Left lobe of liver (tissue), 2 donors: ENCODE data around the gene PAX8. TPM values are rescaled to one million over a fixed set of nuclear protein-coding genes. Genes with fewer than 3 reads are reported as not detected.
A peak's percentile ranks its signal among the peaks of the same experiment; 100 is the strongest.

Source experiments
- ATAC-seq: fragments of 200-7000 bp; cut with Tn5 transposase; one replicate; pipeline ENCODE4 v1.9.1; 2020; ENCODE audit warnings: mild to moderate bottlenecking, moderate library complexity
- DNase-seq: peaks from one replicate; pipeline ENCODE4 v3.0.0-alpha.2; 2020; ENCODE audit warnings: low spot score
- total RNA-seq: library from RNA; stranded (reverse); gene quantifications from one replicate; pipeline ENCODE4 v1.2.1, GENCODE V29; 2021
- donor health status: DM: no; HTN: no; CAD: no; lungs with moderate emphysema.
- donor health status: DM: no; HTN: yes; CAD: no.

Gene PAX8
- total RNA-seq, 1 donor from 2014 or later, result 0.65 TPM

DNA sequence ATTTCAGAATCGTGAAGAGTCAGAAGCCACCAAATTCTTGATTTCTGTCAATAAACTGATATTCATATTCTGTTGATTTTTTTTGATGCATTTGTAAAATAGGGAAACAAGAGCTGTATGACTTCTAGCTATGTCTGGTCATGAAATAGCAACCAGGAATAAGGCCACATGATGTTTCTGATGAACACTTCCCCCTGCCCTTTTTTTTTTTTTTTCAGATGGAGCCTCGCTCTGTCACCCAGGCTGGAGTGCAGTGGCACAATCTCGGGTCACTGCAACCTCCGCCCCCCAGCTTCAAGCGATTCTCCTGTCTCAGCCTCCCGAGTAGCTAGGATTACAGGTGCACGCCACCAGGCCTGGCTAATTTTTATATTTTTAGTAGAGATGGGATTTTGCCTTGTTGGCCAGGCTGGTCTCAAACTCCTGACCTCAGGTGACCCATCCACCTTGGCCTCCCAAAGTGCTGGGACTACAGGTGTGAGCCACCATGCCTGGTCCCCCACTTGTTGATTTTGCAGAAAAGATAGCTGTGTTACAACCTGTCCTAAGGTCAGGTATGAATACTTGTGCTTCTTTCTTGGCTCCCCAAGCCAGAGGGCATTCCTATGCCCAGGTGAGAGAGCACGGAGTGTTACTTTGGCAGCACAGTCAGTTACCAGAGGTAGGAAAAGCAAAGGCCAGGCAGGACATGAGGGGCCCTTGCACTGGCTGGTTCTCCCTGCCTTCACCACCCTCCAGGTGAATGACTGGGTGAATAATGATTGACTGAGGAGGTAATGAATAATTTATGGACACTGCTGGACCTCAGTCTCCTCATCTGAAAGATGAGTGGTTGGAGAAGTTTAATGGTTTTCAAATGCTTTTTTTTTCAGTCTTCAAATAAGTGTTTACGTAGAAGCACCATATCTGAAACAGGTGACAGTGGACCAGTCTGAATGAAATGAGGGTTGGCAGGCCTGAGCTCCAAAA is 39.6 kb downstream of the PAX8 start:
- DNase-seq (no peak), ATAC-seq (no peak)

DNA sequence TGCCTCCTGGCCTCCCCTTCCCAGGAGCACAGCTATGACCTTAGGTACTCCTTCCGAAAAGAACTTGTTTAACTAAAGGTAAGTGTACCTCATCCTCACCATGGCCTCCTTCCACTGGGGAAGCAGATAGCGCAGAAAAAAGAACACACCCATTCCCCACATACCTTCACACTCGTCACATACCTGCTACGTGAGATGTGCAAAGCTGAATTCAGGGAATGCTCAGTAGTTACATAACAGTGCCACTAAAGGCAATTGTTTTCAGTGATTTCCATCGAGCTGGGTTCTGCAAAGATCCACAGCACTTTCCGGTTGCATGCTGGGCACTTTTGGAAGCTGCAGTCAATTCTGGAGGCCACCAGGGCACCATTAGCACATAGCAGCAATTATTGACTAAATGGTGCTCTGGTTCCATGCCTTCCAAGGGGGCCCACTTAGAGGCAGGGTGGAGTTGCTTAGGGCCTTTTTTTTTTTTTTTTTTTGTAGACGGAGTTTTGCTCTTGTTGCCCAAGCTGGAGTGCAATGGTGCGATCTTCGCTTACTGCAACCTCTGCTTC is 41.0 kb downstream of the PAX8 start:
- DNase-seq (no peak), ATAC-seq (no peak)

DNA sequence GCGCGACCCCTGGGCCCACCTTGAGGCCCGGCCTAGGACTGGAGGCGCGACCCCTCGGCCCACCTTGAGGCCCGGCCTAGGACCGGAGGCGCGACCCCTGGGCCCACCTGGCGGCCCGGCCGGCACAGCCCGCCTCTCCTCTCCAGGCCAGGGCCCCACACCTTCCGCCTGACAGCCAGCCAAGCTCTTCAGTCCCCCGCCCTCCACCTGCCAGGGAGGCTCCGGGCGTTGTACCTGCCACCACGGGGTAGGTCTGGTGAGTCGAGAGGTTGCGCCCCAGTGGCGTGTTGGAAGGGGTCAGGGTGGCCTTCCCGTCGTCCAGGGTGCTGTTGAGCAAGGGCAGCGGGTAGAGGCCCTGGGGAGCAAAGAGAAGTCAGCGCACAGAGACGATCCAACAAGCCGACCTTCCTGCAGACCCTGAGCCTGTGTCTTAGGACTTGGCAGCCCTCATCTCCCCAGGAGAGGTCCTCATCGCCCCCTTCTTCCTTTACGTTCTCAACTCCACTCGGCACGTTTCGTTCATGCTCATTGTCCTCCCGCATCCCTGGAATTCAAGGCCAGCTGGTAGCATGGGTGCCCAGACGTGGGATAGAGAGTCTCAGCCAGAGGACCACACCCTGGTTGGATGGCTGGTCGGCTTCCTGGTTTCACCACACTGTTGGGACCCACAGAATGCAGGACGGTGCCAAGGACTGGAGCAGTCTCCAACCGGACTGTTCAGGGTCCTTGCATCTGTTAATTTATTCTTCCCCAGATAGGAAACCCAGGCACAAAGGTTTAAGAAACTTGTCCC is 42.2 kb downstream of the PAX8 start:
- DNase-seq, result no peak
- peak; percentile 24 for ATAC-seq

DNA sequence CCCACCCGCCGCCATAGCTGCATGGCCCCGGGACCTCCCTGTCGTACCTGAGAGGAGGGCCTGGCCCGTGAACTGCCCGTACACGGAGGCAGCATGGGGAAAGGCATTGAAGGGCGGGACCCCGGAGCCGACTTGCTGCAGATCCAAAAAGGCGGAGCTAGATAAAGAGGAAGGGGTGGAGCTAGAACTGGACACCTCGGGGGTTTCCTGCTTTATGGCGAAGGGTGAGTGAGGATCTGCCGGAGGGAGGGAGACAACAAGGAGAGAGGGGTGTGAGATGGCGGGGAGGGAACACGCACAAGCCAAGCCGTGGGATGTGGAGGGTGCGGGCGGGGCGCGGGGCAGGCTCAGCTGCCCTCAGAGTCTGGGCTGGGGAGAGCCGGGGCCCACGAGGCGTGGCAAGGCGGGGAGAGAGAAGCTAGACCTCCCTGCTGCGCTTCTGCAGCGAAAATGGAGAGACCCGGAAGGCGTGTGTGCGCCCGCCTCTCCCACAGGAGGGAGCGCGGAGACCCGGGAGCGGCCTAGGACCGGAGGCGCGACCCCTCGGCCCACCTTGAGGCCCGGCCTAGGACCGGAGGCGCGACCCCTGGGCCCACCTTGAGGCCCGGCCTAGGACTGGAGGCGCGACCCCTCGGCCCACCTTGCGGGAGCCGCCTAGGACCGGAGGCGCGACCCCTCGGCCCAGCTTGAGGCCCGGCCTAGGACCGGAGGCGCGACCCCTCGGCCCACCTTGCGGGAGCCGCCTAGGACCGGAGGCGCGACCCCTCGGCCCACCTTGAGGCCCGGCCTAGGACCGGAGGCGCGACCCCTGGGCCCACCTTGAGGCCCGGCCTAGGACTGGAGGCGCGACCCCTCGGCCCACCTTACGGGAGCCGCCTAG is 43.1 kb downstream of the PAX8 start:
- ATAC-seq (peak; percentile 82), DNase-seq (peak; percentile 75)

DNA sequence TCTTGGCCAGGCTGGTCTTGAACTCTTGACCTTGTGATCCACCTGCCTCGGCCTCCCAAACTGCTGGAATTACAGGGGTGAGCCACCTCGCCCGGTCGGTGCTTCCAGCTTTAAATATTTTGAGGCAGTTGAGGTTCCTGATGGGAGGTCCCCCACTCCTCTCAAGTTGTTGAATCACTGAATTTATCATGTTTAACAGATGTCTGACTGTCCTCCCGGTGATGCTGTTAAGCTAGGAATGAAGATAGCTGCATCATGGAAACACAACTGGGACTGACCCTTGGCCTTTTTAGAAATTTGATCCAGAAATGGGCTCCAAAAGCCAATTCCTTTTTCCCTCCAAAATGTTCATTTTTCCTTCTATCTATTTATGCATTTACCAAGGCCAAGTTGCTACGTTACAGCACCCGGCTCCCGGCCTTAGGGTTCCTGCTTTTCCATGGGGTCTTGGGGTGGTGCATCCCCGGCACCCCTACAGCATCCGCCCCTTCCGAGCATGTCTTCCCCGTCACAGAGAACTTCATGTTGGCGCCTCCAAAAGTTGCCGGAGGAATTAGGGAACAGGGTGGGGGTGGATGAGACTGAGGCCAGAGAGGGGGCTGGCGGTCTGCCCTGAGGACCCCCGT is 43.9 kb downstream of the PAX8 start:
- ATAC-seq (peak; percentile 16), DNase-seq (no peak)

DNA sequence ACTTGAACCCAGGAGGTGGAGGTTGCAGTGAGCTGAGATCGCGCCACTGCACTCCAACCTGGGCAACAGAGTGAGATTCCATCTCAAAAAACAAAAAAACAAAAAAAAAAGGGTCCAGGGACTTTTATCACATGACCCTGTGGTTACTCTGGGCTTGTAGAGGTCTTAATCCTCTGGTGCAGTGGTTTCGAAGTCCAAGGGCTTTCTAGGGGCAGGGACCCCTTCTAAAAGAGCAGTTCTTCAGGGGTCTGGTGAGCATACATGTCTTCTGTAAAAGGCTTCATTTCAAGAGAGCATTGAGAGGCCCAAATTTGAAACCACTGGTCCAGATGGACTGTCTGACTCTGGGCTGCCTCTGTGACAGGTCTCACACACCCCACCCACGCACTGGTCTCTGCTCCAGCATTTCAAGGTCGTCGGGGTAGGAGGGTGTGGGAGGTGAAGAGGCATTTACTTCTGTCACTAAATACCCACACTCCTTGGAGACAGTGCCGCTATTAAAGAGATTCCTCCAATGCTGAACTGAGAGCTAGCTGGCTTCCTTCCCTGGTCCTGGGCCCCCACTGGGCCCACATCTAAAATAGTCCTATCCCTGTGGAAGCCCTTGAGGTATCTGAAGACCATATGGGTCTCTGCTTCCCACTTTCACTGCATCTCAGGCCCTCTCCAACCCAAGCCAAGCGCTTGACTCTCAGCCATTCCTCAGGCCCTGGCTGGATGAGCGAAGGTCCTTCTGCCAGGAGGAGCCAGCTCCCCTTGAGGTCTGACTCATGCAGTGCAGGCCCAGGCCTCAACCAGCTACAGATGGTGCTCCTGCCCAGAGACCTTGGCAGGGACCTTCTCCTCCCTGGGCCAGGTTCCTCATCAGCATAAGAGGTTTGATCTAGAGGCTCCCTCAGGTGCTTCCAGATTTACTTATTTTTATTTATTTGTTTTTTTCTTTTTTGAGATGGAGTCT is 44.8 kb downstream of the PAX8 start:
- DNase-seq, result no peak
- ATAC-seq, result no peak

DNA sequence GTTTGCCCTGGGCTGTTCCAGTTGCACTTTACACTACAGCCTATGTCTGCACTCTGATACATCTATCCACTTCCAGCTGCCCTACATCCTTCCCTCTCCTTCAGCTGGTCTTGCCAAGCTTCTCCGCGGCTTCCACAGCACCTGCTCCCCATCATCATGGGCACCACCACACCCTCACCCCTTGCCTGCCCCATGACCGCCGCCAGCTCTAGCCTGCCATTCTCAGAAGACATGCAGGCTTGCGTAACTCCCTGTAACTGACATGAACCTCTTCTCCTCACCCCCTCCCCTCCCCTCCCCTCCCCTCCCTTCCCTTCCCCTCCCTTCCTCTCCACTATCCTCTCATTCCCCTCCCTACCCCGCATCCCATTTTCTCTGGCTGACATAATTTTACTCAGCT is 46.0 kb downstream of the PAX8 start:
- ATAC-seq, result no peak
- DNase-seq, result no peak

DNA sequence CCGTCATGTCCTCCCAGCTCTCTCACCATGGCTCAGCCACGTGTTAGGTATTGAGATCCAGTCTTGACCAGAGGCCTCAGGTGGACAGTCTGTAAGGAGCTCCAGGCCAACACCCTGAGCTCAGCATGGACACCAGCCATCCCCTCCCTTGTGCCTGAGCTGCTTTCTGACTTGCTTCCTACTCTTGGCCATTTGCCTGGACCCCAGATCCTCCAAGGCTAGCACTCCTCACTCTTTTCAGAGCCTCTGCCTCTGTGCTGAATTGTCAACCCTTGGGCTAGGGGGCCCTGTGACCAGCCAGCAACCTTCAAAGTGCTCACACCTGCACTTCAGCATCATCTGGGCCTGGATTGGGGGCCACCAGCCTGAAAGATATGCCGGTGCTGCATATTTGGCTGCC is 46.6 kb downstream of the PAX8 start:
- no peak for ATAC-seq
- DNase-seq, result no peak

DNA sequence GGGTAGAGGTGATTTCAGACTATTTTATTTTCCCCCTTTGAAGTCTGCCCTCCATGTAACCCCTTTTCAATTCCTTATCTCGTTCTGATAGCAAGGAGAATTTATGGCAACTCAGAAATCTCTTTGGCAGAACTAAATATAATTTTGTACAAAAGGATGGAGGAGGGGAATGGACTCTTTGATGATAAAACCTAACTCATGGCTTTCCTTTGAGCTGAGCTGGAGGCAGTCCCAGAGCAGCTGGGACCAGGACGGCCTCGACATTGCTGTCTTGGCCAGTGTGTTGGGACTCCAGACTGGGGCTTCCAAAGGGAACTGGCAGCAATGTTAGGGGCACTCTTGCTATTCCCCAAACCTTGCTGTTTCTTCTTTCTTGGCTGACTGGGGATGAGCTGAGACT is 47.7 kb downstream of the PAX8 start:
- ATAC-seq, result no peak

DNA sequence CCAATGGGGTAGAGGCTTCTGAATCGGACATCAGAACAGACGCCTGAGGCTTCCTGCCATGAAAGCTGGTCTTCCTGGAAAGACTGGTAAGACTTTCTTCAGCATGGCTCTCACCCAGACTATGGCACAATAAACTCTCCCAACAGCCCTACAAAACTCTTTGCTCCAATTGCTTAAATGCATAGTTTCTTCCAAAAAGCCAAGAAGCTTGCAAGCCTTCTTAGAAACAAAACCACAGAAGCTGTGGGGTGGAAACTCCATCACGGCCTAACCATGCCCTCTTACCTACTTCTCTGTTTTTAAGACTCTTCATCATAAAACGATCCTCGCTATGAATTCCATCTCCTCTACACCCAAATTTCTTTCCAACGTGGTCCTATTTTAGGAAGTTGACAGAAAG is 48.2 kb downstream of the PAX8 start:
- ATAC-seq (no peak), DNase-seq (no peak)

More for the DNA sequence above, 47.7 kb downstream of the PAX8 start:
- no peak for DNase-seq

DNA sequence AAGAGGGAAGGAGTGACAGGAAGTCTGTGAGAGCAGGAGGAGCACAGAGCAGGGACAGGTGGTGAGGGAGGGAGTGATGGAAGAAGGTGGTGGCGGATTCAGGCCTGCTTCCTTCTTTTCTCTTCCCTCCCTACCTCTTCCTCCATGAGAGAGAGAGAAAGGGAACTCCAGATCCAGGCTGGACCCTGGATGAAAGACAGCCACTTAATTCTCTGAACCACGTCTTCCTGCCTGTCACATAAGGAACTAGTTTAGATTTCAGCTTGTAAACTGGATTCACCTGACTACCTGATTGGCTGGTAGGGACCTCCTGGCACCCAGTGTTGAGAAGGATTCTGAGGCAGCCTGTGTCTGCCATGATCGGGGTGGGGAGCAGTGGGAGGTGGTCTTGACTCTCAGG is 48.9 kb downstream of the PAX8 start:
- ATAC-seq (no peak), DNase-seq (no peak)

DNA sequence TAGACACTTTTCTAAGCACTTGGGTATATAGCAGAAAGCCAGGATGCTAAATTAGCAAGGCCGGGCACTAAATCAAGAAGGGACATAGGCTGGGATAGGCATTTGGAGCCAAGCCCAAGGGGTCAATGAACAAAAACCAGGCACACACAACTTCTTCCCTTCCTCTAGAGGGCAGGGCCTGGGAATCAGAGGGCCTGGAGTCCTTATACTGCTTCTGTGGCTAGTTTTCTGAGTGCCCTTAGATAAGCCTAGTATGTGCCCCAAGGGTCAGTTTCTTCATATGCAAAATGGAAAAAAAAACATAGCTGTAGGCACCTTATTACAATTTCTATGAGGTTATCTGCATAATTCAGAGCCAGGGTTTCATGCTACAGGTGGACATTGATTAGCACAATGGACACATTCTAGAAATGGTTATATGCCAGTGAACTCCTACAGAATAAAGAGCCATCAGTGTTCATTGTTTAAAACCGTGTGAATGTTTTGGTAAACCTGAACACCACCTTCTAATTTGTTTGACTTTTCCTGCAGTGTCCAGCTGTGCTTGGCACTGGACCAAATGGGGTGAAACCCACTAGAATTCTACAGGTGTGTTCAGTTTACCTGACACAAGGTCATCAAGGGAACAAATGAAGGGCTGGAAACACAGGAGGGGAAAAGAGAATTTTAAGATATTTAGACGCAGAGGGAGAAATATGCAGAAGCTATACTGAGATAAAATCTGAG is 49.6 kb downstream of the PAX8 start:
- DNase-seq, result no peak
- ATAC-seq, result peak; percentile 90

DNA sequence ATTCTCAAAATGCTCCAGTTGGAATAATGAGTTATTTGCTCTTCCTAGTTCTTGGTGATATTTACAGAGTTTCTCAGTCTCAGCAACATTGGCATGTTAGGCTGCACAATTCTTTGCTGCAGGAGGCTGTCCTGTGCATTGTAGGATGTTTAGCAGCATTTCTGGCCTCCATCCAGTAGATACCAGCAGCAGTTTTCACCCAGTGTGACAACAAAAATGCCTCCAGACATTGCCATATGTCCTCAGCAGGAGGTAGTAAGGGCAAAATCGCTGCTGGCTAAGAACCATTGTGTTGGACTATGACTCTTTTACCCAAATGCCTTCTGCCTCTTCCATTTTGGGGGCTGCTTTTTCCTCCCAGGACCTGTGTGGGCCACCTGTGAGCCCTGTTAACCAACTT is 50.4 kb downstream of the PAX8 start:
- DNase-seq, result no peak
- no peak for ATAC-seq

DNA sequence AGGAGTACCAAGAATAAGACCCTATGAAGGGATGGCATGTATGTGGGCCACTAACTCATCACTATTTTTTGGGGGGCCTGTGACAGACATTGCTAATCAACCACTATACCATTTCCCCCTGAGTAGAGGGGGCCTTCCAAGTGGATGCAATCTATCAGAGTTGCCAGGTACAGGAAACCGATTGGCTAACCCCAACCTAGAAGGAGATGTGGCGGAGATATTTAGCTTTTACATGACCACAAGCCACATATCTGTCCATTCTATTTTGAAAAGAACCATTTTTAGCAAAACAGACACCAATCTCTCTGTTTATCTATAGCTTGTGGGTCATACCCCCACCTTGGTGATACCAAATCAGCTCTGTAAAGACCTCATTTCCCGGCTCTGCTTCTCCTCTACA is 51.0 kb downstream of the PAX8 start:
- ATAC-seq, result no peak
- no peak for DNase-seq

DNA sequence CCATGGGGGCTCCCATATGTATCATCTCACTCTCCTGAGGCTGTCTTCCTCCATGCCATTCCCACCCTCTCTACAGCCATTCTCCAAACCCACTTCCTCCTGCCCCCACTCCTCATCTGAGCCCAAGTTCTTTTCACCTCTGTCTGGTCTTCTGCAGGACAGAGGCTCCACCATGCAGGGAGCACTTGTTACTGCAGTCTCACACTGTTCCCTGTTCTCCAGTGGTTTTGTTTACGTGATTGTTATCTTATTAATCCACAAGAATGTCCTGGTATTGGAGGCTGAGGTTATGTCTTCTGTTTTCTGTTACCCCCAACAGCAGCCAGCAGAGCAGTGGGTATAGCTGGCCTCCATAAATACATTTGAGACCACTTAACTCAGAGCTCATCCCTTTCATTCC is 51.4 kb downstream of the PAX8 start:
- ATAC-seq (no peak), DNase-seq (no peak)

DNA sequence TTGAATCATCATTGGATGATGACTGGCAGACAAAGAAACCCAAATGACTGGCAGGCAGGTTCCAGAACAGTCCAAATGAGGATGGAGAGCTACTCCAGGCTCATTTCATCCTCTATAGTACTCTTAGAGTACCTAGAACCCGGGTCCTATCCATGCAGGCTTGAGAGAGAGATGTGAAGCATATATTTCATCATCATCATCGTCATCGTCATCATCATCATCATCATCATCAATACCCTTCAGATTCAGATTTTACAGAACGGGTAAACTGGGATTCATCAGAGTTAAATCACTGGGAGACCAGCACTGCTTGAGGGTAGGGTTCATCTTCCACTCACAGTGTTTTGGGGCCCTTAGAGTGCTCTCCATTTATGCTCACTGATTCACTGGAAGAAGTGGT is 52.3 kb downstream of the PAX8 start:
- ATAC-seq (no peak), DNase-seq (no peak)

DNA sequence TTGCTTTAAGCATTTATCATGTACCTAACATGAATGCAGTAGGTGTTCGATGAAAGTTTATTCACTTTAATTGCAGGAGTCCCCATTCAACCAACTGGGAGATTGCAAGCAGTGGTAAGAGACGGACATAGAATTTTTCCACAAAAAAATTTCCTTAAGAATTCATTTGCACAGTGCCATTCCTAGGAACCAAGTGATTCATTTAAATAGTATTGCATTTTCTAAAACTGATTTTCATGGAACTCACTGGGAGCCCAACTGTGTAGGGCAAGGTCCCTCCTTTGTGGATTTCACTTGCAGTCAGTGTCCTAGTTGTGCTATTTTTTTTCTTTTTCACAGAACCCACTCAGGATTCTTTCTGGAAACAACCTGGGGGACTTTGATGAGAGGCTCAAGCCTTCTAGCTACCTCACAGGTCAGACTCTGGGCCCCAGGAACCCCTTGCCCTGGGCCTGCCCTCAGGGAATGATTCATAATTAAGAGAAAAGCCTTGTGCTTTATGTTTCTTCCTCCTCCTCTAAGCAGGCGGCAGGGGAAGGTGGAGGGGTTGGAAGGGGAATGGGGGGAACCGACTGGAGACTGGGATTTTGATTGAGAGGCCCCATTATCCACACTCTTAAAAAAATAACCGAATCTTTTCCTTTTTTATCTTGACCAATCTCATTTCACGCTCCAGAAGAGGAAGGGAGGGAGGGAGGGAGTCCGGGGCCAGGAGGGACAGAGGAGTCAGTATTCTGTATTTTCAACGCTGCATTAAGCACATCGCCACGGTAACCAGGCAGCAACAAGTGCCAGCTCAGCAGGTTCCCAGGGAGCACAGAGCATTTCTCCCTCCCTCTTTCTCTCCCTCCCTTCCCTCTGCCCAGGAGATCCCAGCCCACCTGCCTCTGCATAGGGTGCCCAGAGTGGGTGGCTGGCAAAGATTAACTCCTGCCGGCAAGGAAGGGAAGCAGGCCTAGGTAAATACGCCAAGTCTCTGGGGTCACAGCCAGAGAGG is 53.2 kb downstream of the PAX8 start:
- DNase-seq (no peak), ATAC-seq (peak; percentile 27)
